ENCODE data around the gene FHL5.
"Not testable (repeated sequence)": the region's sequence is repeated elsewhere in the genome, so short reads cannot be mapped to it uniquely, and the experiment has no call there.

The FHL5 gene

GRCh38 chr6:96604420-96604819 is 41.5 kb downstream of the FHL5 start:
- Histone ChIP-seq H3K27ac (no peak overlapping the region), H3K4me3 (no peak overlapping the region)

DNA sequence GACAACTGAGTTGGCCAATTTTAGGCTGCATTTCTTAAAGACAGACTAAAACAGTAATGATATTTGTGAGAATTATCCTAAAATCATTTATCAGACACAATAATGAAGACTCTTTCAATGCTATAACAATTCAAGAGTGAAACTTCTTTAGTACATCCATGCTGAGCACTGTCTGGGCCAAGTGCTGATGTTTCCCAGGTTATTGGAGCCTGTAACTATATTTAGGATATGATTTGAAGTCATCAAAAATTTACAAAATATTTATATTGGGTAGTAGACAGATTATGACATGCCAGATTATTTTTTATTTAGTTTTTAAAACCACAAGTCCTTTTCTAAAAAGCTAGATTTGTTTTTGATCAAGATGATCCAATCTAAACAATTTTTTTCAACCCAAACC is 45.1 kb downstream of the FHL5 start:
- H3K4me3 ChIP-seq = no peak overlapping the region
- no peak overlapping the region for H3K27ac ChIP-seq

GRCh38 chr6:96610019-96610418 is 47.1 kb downstream of the FHL5 start:
- Histone ChIP-seq H3K27ac (no peak overlapping the region), H3K4me3 (no peak overlapping the region)

GRCh38 chr6:96611342-96611991 is 48.5 kb downstream of the FHL5 start:
- H3K4me3 ChIP-seq = no peak overlapping the region
- H3K27ac ChIP-seq = no peak overlapping the region

- Histone ChIP-seq H3K4me3 (no peak overlapping the region), H3K27ac (no peak overlapping the region)
Measured at GRCh38 chr6:96613291-96613999, 50.5 kb downstream of the FHL5 start.

- H3K27ac ChIP-seq = no peak overlapping the region
- no peak overlapping the region for H3K4me3 ChIP-seq
Measured at GRCh38 chr6:96620851-96621250, 57.9 kb downstream of the FHL5 start.

- H3K27ac ChIP-seq = no peak overlapping the region
- H3K4me3 ChIP-seq = no peak overlapping the region
Measured at GRCh38 chr6:96621983-96622382, 59.1 kb downstream of the FHL5 start.

- H3K4me3 ChIP-seq = no peak overlapping the region
- H3K27ac ChIP-seq = no peak overlapping the region
Measured at GRCh38 chr6:96624957-96625356, 62.0 kb downstream of the FHL5 start.

DNA sequence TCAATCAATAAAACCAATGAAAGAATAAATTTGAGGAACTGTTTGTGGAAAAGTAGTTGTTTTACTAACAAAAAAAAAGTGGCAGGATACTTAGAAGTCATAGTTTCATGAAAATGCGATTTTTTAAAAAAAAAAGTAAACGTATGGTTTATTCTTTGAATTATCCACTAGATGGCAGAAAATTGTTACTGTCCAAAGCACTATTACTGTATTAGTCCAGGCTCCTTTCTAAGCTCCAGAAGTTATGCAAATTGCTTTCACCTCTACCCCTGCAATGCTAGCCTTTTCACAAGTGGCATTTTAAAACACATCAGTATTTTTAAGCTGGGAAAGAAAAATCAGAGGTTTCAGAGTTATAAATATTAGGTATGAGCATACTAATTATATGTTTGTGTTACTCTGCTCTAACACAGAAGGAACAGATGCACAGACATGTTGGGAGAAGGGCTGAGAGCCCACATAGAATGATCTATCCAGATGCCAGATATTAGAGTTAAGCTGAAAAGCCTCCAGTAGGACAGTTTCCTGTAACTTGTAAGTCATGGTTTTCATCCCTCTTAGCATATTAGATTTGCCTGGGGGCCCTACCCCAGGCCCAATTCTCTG is 63.9 kb downstream of the FHL5 start:
- no peak overlapping the region for H3K4me3 ChIP-seq
- no peak overlapping the region for H3K27ac ChIP-seq

DNA sequence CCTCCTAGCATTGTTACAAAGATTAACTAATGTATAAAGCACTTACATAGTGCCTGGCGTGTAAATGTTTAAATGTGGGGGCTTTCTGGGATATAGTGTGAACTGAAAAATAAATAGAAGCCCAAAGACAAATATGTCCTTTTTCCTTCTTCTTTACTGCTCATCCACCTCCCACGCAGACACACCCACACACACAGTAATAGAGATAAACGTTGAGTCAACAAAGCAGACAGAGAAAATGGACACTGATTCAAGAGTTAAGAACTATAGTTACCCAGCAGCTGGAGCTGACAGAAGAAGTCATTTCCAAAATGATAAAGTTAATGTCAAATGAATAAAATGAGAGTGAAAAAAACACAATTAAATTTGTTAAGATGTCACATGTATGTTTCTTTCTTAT is 68.3 kb downstream of the FHL5 start:
- H3K4me3 ChIP-seq = no peak overlapping the region
- no peak overlapping the region for H3K27ac ChIP-seq

DNA sequence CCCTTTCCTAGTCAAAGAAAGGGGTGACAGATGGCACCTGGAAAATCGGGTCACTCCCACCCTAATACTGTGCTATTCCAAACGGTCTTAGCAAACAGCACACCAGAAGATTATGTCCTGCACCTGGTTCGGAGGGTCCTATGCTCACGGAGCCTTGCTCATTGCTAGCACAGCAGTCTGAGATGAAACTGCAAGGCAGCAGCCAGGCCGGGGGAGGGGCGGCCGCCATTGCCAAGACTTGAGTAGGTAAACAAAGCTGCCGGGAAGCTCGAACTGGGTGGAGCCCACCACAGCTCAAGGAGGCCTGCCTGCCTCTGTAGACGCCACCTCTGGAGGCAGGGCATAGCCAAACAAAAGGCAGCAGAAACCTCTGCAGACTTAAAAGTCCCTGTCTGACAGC is 75.1 kb downstream of the FHL5 start:
- H3K27ac ChIP-seq, H3K4me3 ChIP-seq: not testable (repeated sequence)

DNA sequence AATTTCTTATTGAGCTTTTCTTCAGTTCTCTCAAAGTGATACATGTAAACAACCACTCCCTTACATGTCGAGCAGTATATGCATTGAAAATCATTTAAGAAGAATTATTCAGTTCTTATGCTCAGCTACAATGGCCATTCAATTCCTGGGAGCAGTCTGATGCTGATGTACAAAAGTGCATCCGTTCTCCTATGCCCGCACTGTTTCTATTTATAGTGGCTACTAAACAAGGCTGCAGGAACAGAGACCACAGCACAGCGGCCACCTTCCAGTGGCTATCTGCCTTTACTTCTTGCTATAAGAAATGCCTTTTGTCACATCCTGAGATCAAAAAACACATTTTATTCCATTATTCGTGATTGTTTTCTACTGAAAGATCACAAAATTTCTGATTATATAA is 82.2 kb downstream of the FHL5 start:
- Histone ChIP-seq H3K4me3 (no peak overlapping the region), H3K27ac (no peak overlapping the region)

DNA sequence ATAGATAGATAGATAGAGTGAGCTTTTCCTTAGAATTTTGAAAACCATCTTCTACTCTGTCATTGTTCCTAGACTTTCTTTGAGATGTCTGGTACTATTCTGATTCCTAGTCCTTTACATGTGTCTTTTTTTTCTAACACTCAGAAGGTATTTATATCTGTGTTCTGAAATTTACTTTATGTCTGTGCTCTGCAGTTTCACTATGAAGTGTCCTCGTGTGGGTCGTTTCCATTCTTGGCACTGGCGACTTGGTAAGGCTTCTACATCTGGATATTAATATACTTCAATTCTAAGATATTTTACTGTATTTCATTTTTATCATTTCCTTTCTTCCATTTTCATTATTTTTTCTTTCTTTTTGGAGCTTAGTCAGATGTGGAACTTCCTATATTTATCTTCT is 87.0 kb downstream of the FHL5 start:
- H3K4me3 ChIP-seq = no peak overlapping the region
- no peak overlapping the region for H3K27ac ChIP-seq

- Histone ChIP-seq H3K27ac (no peak overlapping the region), H3K4me3 (no peak overlapping the region)
Measured at GRCh38 chr6:96651816-96652215, 88.9 kb downstream of the FHL5 start.

- no peak overlapping the region for H3K4me3 ChIP-seq
- H3K27ac ChIP-seq = no peak overlapping the region
Measured at GRCh38 chr6:96652552-96652951, 89.6 kb downstream of the FHL5 start.

GRCh38 chr6:96653181-96653580 is 90.3 kb downstream of the FHL5 start:
- H3K4me3 ChIP-seq = no peak overlapping the region
- H3K27ac ChIP-seq = no peak overlapping the region

DNA sequence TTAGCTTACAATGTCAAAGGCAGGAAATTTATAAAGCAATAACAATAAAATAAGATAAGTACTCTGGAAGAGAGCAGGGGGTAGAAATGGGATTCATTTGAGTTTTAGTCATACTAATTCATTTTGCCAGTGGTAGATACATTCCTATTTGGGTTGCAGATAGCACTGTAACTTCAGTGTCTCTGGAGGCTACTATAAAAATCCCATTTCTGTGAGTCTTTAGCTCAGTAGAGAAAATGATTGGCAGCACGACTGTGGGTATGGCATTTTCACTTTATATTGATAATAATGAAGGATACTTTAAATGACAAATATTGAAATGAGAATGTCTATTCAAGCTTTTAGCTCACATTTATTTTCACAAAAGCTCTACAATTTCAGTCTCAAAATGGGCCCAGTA is 93.6 kb downstream of the FHL5 start:
- H3K4me3 ChIP-seq = no peak overlapping the region
- H3K27ac ChIP-seq = no peak overlapping the region

DNA sequence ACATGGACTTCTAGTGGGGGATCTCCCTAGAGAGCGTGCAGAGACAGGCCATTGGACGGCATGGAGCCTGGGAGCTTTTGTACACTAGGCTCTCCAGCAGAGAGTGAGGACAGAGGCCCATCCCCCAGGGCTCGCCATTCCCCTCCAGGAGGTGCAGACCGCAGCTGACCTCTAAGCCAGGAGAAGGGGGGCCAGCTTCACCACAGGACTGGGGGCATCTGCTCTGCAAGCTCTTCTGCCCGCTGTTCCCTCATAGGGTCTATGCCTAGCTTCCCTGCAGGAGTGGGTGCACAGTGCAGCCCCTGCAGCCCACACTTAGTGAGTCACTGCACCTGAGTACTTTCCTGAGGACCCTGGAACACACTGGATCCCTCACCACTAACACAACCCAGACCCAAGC is 94.4 kb downstream of the FHL5 start:
- no peak overlapping the region for H3K27ac ChIP-seq
- no peak overlapping the region for H3K4me3 ChIP-seq

GRCh38 chr6:96659084-96659845 is 96.3 kb downstream of the FHL5 start:
- no peak overlapping the region for H3K4me3 ChIP-seq
- H3K27ac ChIP-seq = no peak overlapping the region

Data from skin epidermis (tissue), 12 donors.